Mesenteric fat pad (tissue), 1 donor: ENCODE data around the gene PLEKHH2. TPM values are rescaled to one million over a fixed set of nuclear protein-coding genes. Genes with fewer than 3 reads are reported as not detected.
"Not testable (repeated sequence)": the region's sequence is repeated elsewhere in the genome, so short reads cannot be mapped to it uniquely, and the experiment has no call there.

ENCODE experiments used
- DNase-seq: peaks from one replicate; pipeline ENCODE4 v3.0.0-alpha.2; 2020; ENCODE audit warnings: low spot score
- total RNA-seq: library from RNA; stranded (reverse); fragmentation: NEBNext Ultra II Directional; extraction: Animal tissue kit (Norgen Biotek cat#: 25700); gene quantifications from one replicate; pipeline ENCODE4 v1.2.1, GENCODE V29; 2021
- donor health status: DM: yes; HTN: yes; CAD: no.

The PLEKHH2 gene
- total RNA-seq, 1 donor from 2014 or later = 11.4 TPM

GRCh38 chr2:43715300-43716098 is 78.4 kb downstream of the PLEKHH2 start:
- DNase-seq = no peak

GRCh38 chr2:43717322-43717721 is 80.3 kb downstream of the PLEKHH2 start:
- DNase-seq = no peak

GRCh38 chr2:43718530-43719124 is 81.6 kb downstream of the PLEKHH2 start:
- no peak for DNase-seq

- DNase-seq = no peak
These were observed 87.9 kb downstream of the PLEKHH2 start for GRCh38 chr2:43724728-43725526.

GRCh38 chr2:43725711-43726246 is 88.7 kb downstream of the PLEKHH2 start:
- DNase-seq = no peak

GRCh38 chr2:43726961-43727633 is 90.0 kb downstream of the PLEKHH2 start:
- not testable (repeated sequence) for DNase-seq

GRCh38 chr2:43727634-43728014 is 90.6 kb downstream of the PLEKHH2 start:
- no peak for DNase-seq

- no peak for DNase-seq
These were observed 92.6 kb downstream of the PLEKHH2 start for GRCh38 chr2:43729491-43730174.

- no peak for DNase-seq
These were observed 94.2 kb downstream of the PLEKHH2 start for GRCh38 chr2:43731211-43731610.

- DNase-seq = no peak
These were observed 99.6 kb downstream of the PLEKHH2 start for GRCh38 chr2:43736637-43737036.

- DNase-seq = no peak
These were observed 100.2 kb downstream of the PLEKHH2 start for GRCh38 chr2:43737097-43737854.

GRCh38 chr2:43737855-43738254 is 100.8 kb downstream of the PLEKHH2 start:
- DNase-seq = no peak

- no peak for DNase-seq
These were observed 101.2 kb downstream of the PLEKHH2 start for GRCh38 chr2:43738257-43738656.

- DNase-seq = no peak
These were observed 106.6 kb downstream of the PLEKHH2 start for GRCh38 chr2:43743706-43744105.

GRCh38 chr2:43745457-43745856 is 108.4 kb downstream of the PLEKHH2 start:
- no peak for DNase-seq

- DNase-seq = no peak
These were observed 111.3 kb downstream of the PLEKHH2 start for GRCh38 chr2:43748333-43748732.

- no peak for DNase-seq
These were observed 112.5 kb downstream of the PLEKHH2 start for GRCh38 chr2:43749583-43749982.

- DNase-seq = no peak
These were observed 114.5 kb downstream of the PLEKHH2 start for GRCh38 chr2:43751476-43751990.

GRCh38 chr2:43752302-43752701 is 115.2 kb downstream of the PLEKHH2 start:
- no peak for DNase-seq

- DNase-seq = no peak
These were observed 117.1 kb downstream of the PLEKHH2 start for GRCh38 chr2:43754180-43754579.
